ENCODE measurements around the gene MXRA7.

GRCh38 chr17:76726776-76727718 is 16.3 kb upstream of the MXRA7 start, which contains the start of gene METTL23:
- TF ChIP-seq, protein P1, sequence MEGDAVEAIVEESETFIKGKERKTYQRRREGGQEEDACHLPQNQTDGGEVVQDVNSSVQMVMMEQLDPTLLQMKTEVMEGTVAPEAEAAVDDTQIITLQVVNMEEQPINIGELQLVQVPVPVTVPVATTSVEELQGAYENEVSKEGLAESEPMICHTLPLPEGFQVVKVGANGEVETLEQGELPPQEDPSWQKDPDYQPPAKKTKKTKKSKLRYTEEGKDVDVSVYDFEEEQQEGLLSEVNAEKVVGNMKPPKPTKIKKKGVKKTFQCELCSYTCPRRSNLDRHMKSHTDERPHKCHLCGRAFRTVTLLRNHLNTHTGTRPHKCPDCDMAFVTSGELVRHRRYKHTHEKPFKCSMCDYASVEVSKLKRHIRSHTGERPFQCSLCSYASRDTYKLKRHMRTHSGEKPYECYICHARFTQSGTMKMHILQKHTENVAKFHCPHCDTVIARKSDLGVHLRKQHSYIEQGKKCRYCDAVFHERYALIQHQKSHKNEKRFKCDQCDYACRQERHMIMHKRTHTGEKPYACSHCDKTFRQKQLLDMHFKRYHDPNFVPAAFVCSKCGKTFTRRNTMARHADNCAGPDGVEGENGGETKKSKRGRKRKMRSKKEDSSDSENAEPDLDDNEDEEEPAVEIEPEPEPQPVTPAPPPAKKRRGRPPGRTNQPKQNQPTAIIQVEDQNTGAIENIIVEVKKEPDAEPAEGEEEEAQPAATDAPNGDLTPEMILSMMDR (IDR thresholded peaks at IDR 0.05), result peak; percentile 66 to 94 (median 82)
- TF ChIP-seq POLR2A (IDR thresholded peaks at IDR 0.05), result no peak
- TF ChIP-seq POLR2AphosphoS5 (IDR thresholded peaks at IDR 0.05), result peak; percentile 23
